ENCODE results near the gene MPP1. TPM values are rescaled to one million over a fixed set of nuclear protein-coding genes. Genes with fewer than 3 reads are reported as not detected.
A peak's percentile ranks its signal among the peaks of the same experiment; 100 is the strongest.

The MPP1 gene
- 0.75 and 3.5 TPM in 2 replicates for total RNA-seq (2014; rRNA removed; shearing (Covaris generic))
- total RNA-seq (2022) = 1.2 and 2.6 TPM in 2 replicates
- Bru-seq, nascent RNA = percentile 21 among the genes with signal in this experiment
- percentile 21 among the genes with signal in this experiment for BruChase-seq, experiment 1, labeled RNA remaining after a 6-hour chase
- percentile 22 among the genes with signal in this experiment for BruChase-seq, experiment 2, labeled RNA remaining after a 2-hour chase
- long read RNA-seq, partial matches to known transcripts = 0 of 4 reads
- long read RNA-seq, other reads (novel, unspliced or antisense) = 1 of 4 reads

DNA sequence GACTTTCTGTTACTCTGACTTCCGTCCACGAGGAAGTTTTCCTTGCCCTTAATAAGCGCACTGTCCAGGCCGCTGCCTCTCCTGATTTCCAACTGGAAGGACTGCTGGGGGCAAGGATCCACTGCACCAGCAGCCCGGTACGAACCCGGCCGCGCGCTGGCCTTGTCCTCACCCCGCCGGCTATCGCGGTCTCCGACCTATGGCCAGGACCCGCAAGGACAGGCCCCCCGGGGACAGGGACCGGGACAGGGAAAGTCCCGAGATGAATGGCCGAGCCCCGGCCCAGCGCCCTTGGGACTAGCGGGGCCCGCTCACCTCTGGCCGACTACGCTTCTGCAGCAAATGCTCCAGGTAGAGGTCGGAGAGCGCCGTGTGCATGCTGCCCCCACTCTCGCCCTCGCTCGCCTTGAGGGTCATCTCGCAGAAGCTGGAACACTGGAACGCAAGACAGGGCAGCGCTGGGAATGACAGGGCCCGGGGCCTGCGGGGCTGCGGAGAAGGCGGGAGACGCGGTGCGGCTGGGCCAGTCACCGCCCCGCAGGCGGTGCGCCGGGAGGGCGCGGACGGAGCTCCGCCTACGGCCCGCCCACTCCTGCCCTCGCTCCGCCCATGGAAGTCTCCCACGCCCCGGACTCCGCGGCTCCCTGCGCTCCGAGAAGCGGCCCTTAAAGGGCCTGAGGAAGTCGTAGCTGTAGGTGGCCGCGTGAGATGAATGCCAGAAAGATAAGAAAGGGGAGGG is at the start of gene MPP1:
Gene MPP1, minus strand, starts transcription at position 529 of the 739 bp plus-strand sequence. Its CDS starts 112 bp downstream, at position 417.
- no peaks in the 10 kb centered on the region for H3K9me3 ChIP-seq (ENCODE audit: low read length)
- BruUV-seq (replicated peaks) = no TSS peak
- peak within 1 kb of the TSS; percentile 60 for H3K4me3 ChIP-seq (ENCODE audit: low read depth, low read length, poor library complexity, severe bottlenecking)
- intact Hi-C loops (cut with micrococcal nuclease; ENCODE audit: unreplicated experiment) = no loop called here
- H3K4me2 ChIP-seq (ENCODE audit: low read length) = peak within 1 kb of the TSS; percentile 81
- no peaks in the 10 kb centered on the region for H4K20me1 ChIP-seq (ENCODE audit: insufficient read depth, low read length)
- peak within 1 kb of the TSS; percentile 72; the same call in 1 of the 2 replicates for H2AFZ ChIP-seq (ENCODE audit: low read length)
- H3K4me1 ChIP-seq (ENCODE audit: insufficient read depth, low read length, poor library complexity, severe bottlenecking) = peaks cover 12% of the 10 kb centered on the region
- ChIA-PET CTCF (ENCODE audit: unreplicated experiment) (no interaction called here), POLR2A (interaction anchor here (1.0 to 1.1 kb wide), 2 partner anchors 13 to 22 kb away, joined by 3 to 6 read pairs; no protein-coding TSS in a partner anchor)
- no peaks in the 10 kb centered on the region for H3K36me3 ChIP-seq (ENCODE audit: insufficient read depth, low read length)
- no peaks in the 10 kb centered on the region for H3K79me2 ChIP-seq (ENCODE audit: insufficient read depth, low read depth, low read length)
- peak; percentile 62 for DNase-seq (ENCODE audit: low spot score)
- no peaks in the 10 kb centered on the region for H3K9me2 ChIP-seq (ENCODE audit: insufficient read depth, low read length)
- H3K27ac ChIP-seq (ENCODE audit: low read depth, low read length, poor library complexity, severe bottlenecking) = no peak within 1 kb of the TSS
- TF ChIP-seq EZH2phosphoT487 (IDR thresholded peaks at IDR 0.05; ENCODE audit: borderline replicate concordance, low read depth, low read length) = no peak
- TF ChIP-seq, protein P1, sequence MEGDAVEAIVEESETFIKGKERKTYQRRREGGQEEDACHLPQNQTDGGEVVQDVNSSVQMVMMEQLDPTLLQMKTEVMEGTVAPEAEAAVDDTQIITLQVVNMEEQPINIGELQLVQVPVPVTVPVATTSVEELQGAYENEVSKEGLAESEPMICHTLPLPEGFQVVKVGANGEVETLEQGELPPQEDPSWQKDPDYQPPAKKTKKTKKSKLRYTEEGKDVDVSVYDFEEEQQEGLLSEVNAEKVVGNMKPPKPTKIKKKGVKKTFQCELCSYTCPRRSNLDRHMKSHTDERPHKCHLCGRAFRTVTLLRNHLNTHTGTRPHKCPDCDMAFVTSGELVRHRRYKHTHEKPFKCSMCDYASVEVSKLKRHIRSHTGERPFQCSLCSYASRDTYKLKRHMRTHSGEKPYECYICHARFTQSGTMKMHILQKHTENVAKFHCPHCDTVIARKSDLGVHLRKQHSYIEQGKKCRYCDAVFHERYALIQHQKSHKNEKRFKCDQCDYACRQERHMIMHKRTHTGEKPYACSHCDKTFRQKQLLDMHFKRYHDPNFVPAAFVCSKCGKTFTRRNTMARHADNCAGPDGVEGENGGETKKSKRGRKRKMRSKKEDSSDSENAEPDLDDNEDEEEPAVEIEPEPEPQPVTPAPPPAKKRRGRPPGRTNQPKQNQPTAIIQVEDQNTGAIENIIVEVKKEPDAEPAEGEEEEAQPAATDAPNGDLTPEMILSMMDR (conservative IDR thresholded peaks at IDR 0.05; ENCODE audit: low read length) = no peak

DNA sequence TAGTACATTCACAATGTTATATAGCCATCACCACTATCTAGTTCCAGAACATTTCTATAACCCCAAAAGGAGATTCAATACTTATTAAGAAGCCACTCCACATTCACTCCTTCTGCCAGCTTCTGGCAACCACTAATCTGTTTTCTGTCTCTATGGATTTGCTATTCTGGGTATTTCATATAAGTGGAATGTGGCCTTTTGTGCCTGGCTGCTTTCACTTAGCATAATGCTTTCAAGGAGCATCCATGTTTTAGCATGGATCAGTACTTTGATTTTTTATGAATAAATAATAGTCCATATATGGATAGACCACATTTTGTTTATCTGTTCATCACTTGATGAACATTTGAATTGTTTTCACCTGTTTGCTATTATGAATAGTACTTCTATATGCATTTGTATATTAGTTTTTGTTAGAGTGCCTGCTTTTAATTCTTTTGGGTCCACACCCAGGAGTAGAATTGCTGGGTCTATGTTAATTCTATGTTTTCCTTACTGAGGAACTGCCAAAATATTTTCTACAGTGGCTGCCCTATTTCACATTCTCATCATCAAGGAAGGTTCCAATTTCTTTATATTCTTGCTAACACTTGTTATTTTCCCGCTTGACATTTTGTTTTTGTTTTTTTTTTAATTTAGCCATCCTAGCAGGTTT is 45.8 kb upstream of the MPP1 start:
- Histone ChIP-seq H4K20me1 (ENCODE audit: insufficient read depth, low read length) (no peaks in the 10 kb centered on the region), H3K79me2 (ENCODE audit: insufficient read depth, low read depth, low read length) (no peaks in the 10 kb centered on the region), H3K36me3 (ENCODE audit: insufficient read depth, low read length) (no peaks in the 10 kb centered on the region), H3K27ac (ENCODE audit: low read depth, low read length, poor library complexity, severe bottlenecking) (no peak overlapping the region), H3K9me3 (ENCODE audit: low read length) (no peaks in the 10 kb centered on the region), H3K4me3 (ENCODE audit: low read depth, low read length, poor library complexity, severe bottlenecking) (no peak overlapping the region), H3K4me2 (ENCODE audit: low read length) (no peak overlapping the region), H3K4me1 (ENCODE audit: insufficient read depth, low read length, poor library complexity, severe bottlenecking) (no peaks in the 10 kb centered on the region), H3K9me2 (ENCODE audit: insufficient read depth, low read length) (no peaks in the 10 kb centered on the region), H2AFZ (ENCODE audit: low read length) (no peak overlapping the region)
- TF ChIP-seq EZH2phosphoT487 (IDR thresholded peaks at IDR 0.05; ENCODE audit: borderline replicate concordance, low read depth, low read length) = no peak
- TF ChIP-seq, protein P1 (conservative IDR thresholded peaks at IDR 0.05; ENCODE audit: low read length) = no peak
- intact Hi-C loops (cut with micrococcal nuclease; ENCODE audit: unreplicated experiment) = no loop called here
- no peak for DNase-seq (ENCODE audit: low spot score)
- ChIA-PET CTCF (ENCODE audit: unreplicated experiment) (no interaction called here), POLR2A (no interaction called here)
- no TSS peak for BruUV-seq (replicated peaks)
